HepG2 (cell line): ENCODE results near the gene TFF1. TPM values are rescaled to one million over a fixed set of nuclear protein-coding genes. Genes with fewer than 3 reads are reported as not detected.
"Not testable (repeated sequence)": the region's sequence is repeated elsewhere in the genome, so short reads cannot be mapped to it uniquely, and the experiment has no call there.

Experiments
- ATAC-seq: fragments of 200-7000 bp; cut with Tn5 transposase; 3 replicates; pipeline ENCODE4 v1.9.1; 2020; ENCODE audit warnings: mild to moderate bottlenecking, moderate library complexity
- BruUV-seq: library from RNA; stranded (reverse); fragments of 400-500 nt; replicated peaks from 2 replicates; lab custom pipeline; 2021; lab: Mats Ljungman, UMichigan
- CTCF ChIA-PET: fragments of 300-600 bp; formaldehyde crosslinking; extraction: SDS; loops from one replicate; lab custom pipeline; 2021; ENCODE audit warnings: low total read pairs, inconsistent platforms, low intra/inter-chr PET ratio; lab: Yijun Ruan, JAX
- POLR2A ChIA-PET: fragments of 350-600 bp; sonication (Branson Sonifier 250); formaldehyde crosslinking; loops from one replicate; lab custom pipeline; 2020; ENCODE audit warnings: antibody characterized with exemption, inconsistent platforms; lab: Yijun Ruan, JAX
- DNase-seq: peaks from one replicate; pipeline ENCODE4 v3.0.0-alpha.2; 2015; ENCODE audit warnings: low spot score
- FAIRE-seq: peaks from 3 replicates; lab custom pipeline; 2011; peaks lifted over from hg19 to GRCh38; lab: Jason Lieb, UNC
- H2AFZ ChIP-seq: one replicate; pipeline ENCODE4 v1.6.1; 2011; ENCODE audit warnings: low read length, inconsistent platforms
- H3K27ac ChIP-seq: fragments of 300-600 bp; 3 replicates; pipeline ENCODE4 v1.8.0; 2011; ENCODE audit warnings: mixed run types, mild to moderate bottlenecking, mixed read lengths, low read length, inconsistent platforms; ENCODE audit not compliant: insufficient read depth; ENCODE audit errors: extremely low read length
- H3K27me3 ChIP-seq, 2 experiments: fragments of 200-600 bp in 1 of 2; 2 replicates in 1 of 2; 3 replicates in 1 of 2; pipeline versions ENCODE4 v1.6.0 to v1.8.0; 2011; ENCODE audit warnings: low read length in 2 of 2, mild to moderate bottlenecking in 2 of 2, moderate library complexity in 2 of 2, inconsistent platforms in 1 of 2; ENCODE audit not compliant: insufficient read depth in 2 of 2, control insufficient read depth in 1 of 2
- H3K36me3 ChIP-seq, 2 experiments: fragments of 200-600 bp in 1 of 2; replicated peaks in 1 of 2; 2 replicates in 1 of 2; 3 replicates in 1 of 2; pipeline versions ENCODE4 v1.5.1 to v1.8.0; 2011; ENCODE audit warnings: low read length in 2 of 2, inconsistent platforms in 1 of 2; ENCODE audit not compliant: insufficient read depth in 2 of 2, control insufficient read depth in 1 of 2
- H3K4me1 ChIP-seq: 2 replicates; pipeline ENCODE4 v1.5.1; 2012; ENCODE audit warnings: low read length, inconsistent platforms; ENCODE audit not compliant: insufficient read depth
- H3K4me2 ChIP-seq: 2 replicates; pipeline ENCODE4 v1.6.0; 2011; ENCODE audit warnings: low read depth, low read length, inconsistent platforms
- H3K4me3 ChIP-seq, 3 experiments: fragments of 200-600 bp in 1 of 3; sonication (generic), shearing (Covaris generic) in 1 of 3; replicated peaks in 1 of 3; 2 replicates each; pipeline ENCODE4 v1.5.1; 2011 to 2016; ENCODE audit warnings: low read length in 3 of 3, inconsistent platforms in 2 of 3, low read depth in 2 of 3, mild to moderate bottlenecking in 2 of 3, control low read depth in 1 of 3, mixed read lengths in 1 of 3; ENCODE audit not compliant: insufficient read depth in 1 of 3
- H3K79me2 ChIP-seq: one replicate; pipeline ENCODE4 v1.6.1; 2011; ENCODE audit warnings: low read length, inconsistent platforms; ENCODE audit not compliant: insufficient read depth
- H3K9ac ChIP-seq: 2 replicates; pipeline ENCODE4 v1.6.0; 2011; ENCODE audit warnings: mild to moderate bottlenecking, low read depth, low read length, inconsistent platforms; ENCODE audit not compliant: insufficient read depth
- H3K9me3 ChIP-seq: 2 replicates; pipeline ENCODE4 v1.5.1; 2012; ENCODE audit warnings: mild to moderate bottlenecking, low read length
- H4K20me1 ChIP-seq: 2 replicates; pipeline ENCODE4 v1.6.0; 2011; ENCODE audit warnings: inconsistent platforms, mild to moderate bottlenecking, low read length, moderate library complexity; ENCODE audit not compliant: insufficient read depth
- MLLT10 ChIP-seq: sonication (generic); formaldehyde crosslinking; IDR thresholded peaks from 2 replicates; pipeline ENCODE4 v1.4.0; 2020; ENCODE audit warnings: missing genetic modification reagents
- ZBTB25 ChIP-seq: IDR thresholded peaks from 2 replicates; pipeline ENCODE4 v1.6.1; 2018; ENCODE audit warnings: missing genetic modification reagents
- ZNF446 ChIP-seq: sonication (generic); formaldehyde crosslinking; IDR thresholded peaks from 2 replicates; pipeline ENCODE4 v1.5.0; 2020; ENCODE audit warnings: mild to moderate bottlenecking, missing genetic modification reagents
- ZNF710 ChIP-seq: sonication (generic); formaldehyde crosslinking; IDR thresholded peaks from 2 replicates; pipeline ENCODE4 v1.5.0; 2020; ENCODE audit warnings: mild to moderate bottlenecking, missing genetic modification reagents, borderline replicate concordance
- whole genome bisulfite sequencing: methylation state at CpG from one replicate; pipeline ENCODE4 v1.1.6; 2017; ENCODE audit warnings: low lambda C conversion rate; 5-methylcytosine and 5-hydroxymethylcytosine counted together
- in situ Hi-C: cut with HindIII; loops from 2 replicates; pipeline ENCODE4 v1.10.0; 2017; ENCODE audit warnings: low pct_unique_long_range_greater_than_20kb; ENCODE audit not compliant: extremely low pct_ligation_motif_present
- intact Hi-C: fragments of 100-400 bp; cut with micrococcal nuclease; formaldehyde crosslinking; loops from one replicate; pipeline ENCODE4 v1.10.0; 2022; ENCODE audit not compliant: unreplicated experiment
- polyA plus RNA-seq, 8 experiments: library from polyadenylated mRNA; depleted of rRNA in 3 of 8; stranded (reverse) in 7 of 8; unstranded in 1 of 8; fragments of >200 nt; fragmentation: Illumina TruSeq in 4 of 8; extraction: Trizol in 4 of 8; gene quantifications; 2 replicates each; pipeline versions ENCODE4 v1.2.1 to v1.2.3, GENCODE V29; 2011 to 2016; ENCODE audit warnings: low read depth in 4 of 8, missing spikeins in 1 of 8, mixed read lengths in 1 of 8; ENCODE audit not compliant: insufficient read depth in 1 of 8
- total RNA-seq, 5 experiments: library from RNA; depleted of rRNA; stranded (reverse); fragments of >200 nt; fragmentation: Illumina TruSeq; extraction: Trizol; gene quantifications; 2 replicates each; pipeline ENCODE4 v1.2.3, GENCODE V29; 2016; ENCODE audit warnings: low read depth in 1 of 5

TFF1 gene
- total and polyA plus RNA-seq, 2 of the 13 experiments (the other 11 are each of a cell fraction or from before 2014, with no cell fraction given), result 0.24 to 19.4 TPM

GRCh38 chr21:42409366-42409765 lies 43.0 kb upstream of the TFF1 start (continued):
- TF ChIP-seq ZBTB25 (CRISPR knock-in tag) (no peak), ZNF446 (CRISPR knock-in tag) (no peak), MLLT10 (CRISPR knock-in tag) (no peak), ZNF710 (CRISPR knock-in tag) (no peak)

- H3K4me1 ChIP-seq, result peaks cover 17% of the 10 kb centered on the region
- ATAC-seq, H2AFZ ChIP-seq, H3K4me3 ChIP-seq, in situ Hi-C loops, CTCF ChIA-PET, H3K9me3 ChIP-seq, POLR2A ChIA-PET, FAIRE-seq, DNase-seq, H3K4me2 ChIP-seq, H4K20me1 ChIP-seq, intact Hi-C loops, H3K36me3 ChIP-seq, H3K9ac ChIP-seq, H3K27me3 ChIP-seq, H3K27ac ChIP-seq, H3K79me2 ChIP-seq, BruUV-seq: not testable (repeated sequence)
- 58% methylated on average over 5 of the region's 5 CpGs for WGBS
Measured at GRCh38 chr21:42408718-42409117, 42.4 kb upstream of the TFF1 start.
